HUDEP-2 (cell line): ENCODE measurements around the gene OR2F1.

Source experiments
- DNase-seq, 76 experiments: peaks; one replicate each; lab custom pipeline; 2025; ENCODE audit not compliant: unreplicated experiment in 76 of 76; lab: John Stamatoyannopoulos, UW

The OR2F1 gene, protein sequence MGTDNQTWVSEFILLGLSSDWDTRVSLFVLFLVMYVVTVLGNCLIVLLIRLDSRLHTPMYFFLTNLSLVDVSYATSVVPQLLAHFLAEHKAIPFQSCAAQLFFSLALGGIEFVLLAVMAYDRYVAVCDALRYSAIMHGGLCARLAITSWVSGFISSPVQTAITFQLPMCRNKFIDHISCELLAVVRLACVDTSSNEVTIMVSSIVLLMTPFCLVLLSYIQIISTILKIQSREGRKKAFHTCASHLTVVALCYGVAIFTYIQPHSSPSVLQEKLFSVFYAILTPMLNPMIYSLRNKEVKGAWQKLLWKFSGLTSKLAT

GRCh38 chr7:143954544-143954943, at the start of gene OR2F1:
Gene OR2F1, plus strand, starts transcription at chr7:143954844. Its CDS starts 5,127 bp downstream, at chr7:143959971.
- DNase-seq = no peak

DNA sequence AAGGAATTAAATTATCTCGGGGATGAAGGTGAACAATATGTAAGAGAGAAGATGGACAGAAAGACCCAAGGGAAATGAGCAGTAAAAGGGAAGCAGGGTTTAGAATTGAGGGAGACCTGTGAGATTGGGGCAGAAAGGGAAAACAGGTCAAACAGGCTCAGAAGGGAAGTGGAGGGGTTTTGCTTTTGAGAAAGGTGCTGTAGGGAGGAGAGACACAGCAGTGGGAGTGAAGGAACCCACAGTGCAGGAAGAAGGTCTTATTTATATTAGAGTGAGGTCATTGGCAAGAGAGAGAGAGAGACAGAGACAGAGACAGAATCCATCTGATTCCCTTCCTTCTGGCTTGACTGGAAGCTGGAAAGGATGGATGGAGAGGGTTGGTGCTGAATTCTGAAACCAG, 49.1 kb upstream of the OR2F1 start:
- no peak for DNase-seq

GRCh38 chr7:143906151-143906550, 48.5 kb upstream of the OR2F1 start:
- DNase-seq = no peak

DNA sequence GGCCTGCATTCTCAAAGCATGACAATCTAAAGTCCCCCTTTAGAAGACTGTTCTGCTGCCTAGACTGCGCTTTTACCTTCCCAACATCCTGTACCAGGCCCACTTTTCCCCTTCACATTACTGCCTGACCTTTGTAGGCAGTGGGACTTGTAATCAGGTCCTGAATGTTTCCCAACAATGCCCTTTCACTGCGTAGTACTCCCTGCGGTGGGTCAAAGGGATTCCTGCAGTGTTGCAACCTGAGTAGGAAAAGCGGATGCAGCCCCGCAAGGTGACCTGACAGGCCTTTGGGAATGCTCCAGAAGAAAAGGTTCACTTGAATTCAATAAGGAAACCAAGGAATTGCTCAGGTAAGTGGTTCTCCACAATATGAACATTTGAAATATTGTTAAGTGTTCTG, 47.7 kb upstream of the OR2F1 start:
- no peak for DNase-seq

DNA sequence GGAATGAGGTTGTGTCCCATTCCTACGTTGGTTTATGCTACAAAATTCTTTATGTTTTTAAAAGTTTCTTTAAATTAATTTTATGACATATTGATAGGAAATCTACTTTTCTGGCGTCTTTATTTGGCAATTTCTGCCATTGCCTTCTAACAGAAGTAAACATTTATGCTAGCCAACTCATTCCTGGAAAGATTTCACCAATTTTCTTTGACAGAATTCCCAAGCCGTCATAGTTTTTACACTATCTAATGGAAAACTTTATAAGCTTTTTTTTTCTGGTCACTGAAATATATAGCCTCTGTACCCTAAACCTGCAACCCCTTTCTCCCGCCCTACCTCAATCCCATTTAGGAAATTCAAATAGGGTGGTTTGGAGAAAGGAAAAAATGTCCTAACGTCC, 46.5 kb upstream of the OR2F1 start:
- DNase-seq = no peak

DNA sequence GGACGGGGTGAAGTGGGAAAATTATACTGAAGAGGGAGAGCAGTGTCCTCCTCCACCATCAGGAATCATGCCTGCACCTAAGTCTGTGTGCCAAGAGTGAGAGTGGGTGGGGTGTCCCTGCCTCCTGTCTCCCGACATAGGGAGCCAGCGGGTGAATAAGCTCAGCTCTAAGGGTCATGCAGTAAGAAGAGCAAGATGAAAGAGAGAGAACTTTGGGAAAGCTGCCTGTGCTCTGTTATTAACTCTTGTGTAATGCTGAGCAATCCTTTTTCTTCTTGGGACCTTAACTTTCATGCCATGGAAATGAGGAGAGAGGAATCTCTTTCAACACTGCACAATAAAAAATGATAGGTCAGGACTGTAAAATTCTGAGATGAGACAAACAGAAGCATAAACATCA, 44.8 kb upstream of the OR2F1 start:
- no peak for DNase-seq

DNA sequence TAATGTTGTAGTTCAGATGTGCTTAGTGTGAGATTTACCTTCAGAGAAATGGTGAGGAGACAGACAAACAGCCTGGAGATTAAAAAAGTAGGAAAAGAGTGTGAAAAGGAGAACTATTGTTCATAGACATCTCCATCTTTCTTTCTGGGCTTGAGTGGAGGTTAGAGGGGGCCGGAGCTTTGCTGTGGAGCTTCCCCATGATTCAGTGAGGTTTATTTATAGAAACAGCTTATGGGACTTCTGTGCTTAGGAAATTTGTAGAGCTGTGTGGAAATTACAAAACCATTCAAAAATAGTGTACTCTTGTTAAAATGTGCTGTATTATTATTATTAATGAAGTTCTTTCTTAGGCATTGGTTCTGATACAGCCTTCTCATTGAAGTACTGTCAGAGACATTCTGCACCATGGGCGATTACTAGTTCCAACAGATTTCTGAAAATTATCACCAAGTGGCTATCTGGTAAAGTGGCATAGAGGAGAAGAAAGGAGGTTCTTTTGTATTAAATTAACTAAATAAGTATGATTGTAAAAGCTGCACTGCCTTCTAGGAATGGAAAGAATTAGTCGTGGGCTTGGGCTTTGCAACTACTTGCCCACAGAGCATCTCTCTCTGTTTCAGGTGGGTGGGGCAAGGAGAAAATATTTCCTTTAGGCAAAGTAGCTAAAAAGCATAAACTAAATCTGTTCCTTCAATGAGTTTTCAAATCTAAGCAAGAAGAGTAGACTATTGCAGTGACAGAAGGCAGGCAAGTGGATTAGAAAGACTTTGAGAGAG, 44.0 kb upstream of the OR2F1 start:
- no peak for DNase-seq

- no peak for DNase-seq
Measured at GRCh38 chr7:143913945-143914615, 40.6 kb upstream of the OR2F1 start.

DNA sequence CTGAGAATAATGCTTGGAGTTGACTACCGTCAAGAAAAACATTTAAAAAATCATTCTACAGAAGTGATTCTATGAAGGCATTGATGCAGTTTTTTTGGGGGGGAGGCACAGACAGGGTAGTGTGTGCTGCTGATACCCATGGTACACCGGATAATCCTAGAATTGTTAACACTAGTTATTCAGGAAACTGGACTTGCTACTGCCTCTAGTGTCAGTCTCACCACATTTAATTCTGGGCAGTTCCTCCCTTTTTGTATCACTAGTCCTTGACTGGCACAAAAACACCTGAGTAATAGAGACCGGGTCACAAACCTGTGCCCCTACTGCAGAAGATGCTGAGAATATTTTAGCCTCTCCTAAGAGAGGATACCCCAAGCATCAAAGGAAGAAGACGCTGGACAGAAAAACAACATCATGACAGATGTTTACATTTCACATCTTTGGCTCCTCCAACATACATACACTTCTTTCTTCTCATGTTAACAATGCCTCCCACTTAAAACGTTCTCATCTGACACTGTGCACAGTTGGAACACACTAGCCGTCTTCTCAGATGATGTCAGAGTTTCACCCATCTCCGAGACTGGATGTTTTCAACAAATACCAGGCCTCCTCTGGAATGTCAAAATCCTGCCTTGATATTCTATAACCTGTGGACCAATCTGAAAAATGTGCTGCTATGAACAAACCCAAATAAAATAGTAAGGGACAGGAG, 39.5 kb upstream of the OR2F1 start:
- no peak for DNase-seq

- DNase-seq = no peak
Measured at GRCh38 chr7:143924851-143925250, 29.8 kb upstream of the OR2F1 start.

DNA sequence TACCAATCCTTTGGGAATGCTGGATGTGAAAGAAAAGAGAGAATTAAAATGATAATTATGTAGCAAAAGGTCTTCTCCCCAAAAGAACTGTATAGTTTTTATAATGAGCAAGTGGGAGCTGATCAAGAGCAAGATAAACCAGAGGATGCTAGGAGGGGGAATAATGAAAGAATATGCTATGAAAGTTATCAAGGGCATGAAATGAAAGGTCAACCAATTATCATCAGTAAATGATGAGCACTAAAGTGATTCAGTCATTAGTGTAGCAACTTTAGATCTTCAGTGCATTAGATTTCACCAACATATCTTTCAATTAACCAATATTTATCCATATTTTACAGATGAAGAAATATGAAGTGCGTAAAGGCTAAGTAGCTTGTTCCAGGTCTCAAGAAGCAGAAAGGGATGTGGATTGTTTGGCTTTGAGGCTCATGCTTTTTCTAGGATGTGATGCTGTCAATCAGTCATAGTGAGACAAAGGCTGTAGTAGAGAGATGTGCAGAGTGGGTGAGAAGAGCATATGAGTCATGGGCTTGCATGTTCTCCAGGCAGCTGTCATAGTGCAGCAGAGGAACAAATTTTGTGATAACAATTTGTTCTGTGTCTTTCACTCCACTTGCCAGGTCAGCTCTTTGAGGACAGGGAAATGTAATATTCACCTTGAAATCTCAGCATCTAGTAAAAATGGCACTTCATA, 25.3 kb upstream of the OR2F1 start:
- no peak for DNase-seq

DNA sequence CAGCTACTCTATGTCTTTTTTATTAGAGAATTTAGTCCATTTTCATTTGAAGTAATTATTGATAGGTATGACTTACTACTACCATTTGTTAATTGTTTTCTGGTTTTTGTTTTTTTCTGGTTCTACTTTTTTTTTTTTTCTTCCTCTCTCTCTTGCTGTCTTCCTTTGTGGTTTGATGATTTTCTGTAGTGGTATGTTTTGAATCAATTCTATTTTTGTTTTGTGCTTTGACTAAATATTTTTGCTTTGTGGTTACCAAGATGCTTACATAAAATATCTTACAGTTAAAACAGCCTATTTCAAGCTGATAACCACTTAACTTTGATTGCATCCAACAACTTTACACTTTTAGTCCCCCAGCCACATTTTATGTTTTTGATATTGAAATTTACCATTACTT, 22.9 kb upstream of the OR2F1 start:
- DNase-seq = no peak

DNA sequence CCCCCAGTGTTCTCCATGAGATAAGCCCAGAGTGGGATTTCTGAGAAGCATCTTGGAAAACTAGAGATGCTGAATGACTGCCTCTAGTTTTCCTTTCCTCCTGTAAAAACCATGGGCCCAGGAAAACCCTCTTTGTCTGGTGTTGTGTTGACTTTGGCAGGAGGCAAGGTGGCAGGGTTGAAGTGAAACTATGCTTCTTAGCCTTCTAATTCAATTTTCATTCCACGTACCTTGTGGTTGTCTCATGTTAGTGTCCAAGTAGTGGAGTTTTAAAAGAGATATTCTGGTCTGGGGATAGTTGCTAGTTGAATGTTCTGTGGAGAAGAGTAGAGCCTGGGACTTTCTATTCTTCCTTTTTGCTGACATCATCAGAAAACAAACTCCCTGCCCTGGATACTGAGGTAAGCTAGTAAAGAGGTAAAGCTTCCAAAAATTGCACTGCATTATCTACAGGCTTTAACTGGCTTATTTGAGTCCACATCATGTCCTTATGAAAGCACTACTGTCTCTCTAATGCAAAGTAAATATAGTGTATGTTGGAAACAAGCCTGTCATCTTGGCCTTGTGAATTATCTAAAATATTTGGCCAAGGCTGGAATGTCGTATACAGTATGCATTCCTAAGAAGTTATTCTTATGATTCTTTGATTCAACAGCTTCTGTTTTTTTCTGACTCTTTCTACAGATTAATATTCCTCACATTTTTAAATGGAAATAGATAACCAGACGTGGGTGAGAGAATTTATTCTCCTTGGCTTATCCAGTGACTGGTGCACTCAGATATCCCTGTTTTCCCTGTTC, 19.9 kb upstream of the OR2F1 start, which contains the start of gene OR2F2:
Gene OR2F2 (plus strand): TSS at position 708 of the 800 bp plus-strand sequence. CDS start 0 bp downstream, at position 708.
- DNase-seq = no peak

DNA sequence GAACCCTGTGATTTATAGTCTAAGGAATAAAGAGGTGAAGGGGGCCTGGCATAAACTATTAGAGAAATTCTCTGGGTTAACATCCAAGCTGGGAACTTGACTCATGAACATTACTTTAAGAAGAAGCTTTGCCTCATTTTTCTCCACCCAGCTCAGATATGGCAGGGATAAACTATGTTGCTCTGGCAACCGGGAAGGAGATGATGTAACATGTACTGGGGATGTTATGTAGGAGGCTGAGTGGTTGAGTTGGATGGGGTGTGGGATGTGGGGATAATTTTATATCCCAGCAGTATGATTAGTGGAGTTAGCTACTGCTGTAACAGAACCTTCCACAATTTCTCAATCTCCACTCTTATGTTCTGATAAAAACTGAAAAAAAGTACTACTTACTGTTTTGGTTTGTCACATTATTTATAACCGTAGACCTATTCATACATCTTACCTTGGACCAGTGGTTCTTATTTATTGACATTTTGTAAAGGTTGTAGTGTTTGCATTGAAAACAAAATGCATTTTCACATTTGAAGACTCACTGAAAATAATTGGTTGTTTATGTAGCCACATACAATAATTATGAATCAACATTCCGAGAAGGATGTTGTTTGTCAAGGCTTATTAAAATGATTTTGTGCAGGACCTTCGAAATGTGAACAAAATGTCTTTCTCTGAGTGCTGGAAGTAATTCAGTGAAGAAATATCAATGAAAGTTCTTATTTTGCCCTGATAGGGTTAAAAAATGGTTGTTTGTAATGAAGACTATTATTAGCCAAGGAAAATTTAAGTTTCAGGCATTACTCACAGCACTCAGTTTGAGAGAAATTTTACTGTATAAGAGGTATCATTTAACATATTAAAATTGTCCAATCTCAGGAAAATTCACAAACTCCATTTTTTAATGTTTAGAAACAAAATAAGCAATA, 18.3 kb upstream of the OR2F1 start:
- no peak for DNase-seq

- DNase-seq = no peak
Measured at GRCh38 chr7:143938379-143939243, 16.0 kb upstream of the OR2F1 start.

DNA sequence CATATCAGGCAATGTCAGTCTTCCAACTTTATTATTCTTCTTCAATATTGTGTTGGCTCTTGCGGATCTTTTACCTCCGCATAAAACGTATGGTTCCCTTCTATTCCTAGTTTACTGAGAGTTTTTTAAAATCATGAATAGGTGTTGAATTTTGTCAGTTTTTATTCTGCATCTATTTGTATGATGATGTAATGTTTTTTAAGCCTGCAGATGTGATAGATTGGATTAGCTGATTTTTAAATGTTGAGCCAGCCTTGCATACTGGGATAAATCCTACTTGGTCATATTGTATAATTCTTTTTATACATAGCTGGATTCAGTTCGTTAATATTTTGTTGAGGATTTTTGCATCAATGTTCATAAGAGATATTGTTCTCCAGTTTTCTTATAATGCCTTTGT, 9.2 kb upstream of the OR2F1 start:
- DNase-seq = no peak

GRCh38 chr7:143947111-143947510, 7.5 kb upstream of the OR2F1 start:
- no peak for DNase-seq

DNA sequence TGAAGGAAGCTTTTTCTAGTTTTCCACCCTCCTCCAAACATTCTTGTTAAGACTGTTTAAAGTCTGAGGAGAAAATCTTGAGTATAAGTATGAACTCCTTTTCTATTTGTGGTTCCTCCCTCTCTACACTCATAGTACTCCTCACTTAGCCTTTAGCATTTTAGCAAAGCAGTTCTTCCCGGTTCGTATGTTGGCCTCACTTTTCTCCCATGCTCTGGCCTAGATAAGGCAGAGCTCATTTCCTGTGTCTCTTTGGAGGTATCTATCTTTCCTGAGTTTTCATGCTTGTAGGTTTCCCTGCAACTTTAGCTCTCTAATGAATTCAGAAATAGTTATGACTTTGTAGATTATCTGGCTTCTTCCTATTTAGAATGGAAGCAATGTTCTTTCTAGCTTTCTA, 5.9 kb upstream of the OR2F1 start:
- DNase-seq = no peak
